GM18502 (cell line): ENCODE data around the gene GRID1.
A peak's percentile ranks its signal among the peaks of the same experiment; 100 is the strongest.
"Not testable (repeated sequence)": the region's sequence is repeated elsewhere in the genome, so short reads cannot be mapped to it uniquely, and the experiment has no call there.

Experiments used
- ATAC-seq: cut with Tn5 transposase; IDR thresholded peaks from one replicate; pipeline ENCODE4 v1.9.1; 2021; ENCODE audit warnings: mild to moderate bottlenecking; ENCODE audit not compliant: unreplicated experiment, poor library complexity

The GRID1 gene

DNA sequence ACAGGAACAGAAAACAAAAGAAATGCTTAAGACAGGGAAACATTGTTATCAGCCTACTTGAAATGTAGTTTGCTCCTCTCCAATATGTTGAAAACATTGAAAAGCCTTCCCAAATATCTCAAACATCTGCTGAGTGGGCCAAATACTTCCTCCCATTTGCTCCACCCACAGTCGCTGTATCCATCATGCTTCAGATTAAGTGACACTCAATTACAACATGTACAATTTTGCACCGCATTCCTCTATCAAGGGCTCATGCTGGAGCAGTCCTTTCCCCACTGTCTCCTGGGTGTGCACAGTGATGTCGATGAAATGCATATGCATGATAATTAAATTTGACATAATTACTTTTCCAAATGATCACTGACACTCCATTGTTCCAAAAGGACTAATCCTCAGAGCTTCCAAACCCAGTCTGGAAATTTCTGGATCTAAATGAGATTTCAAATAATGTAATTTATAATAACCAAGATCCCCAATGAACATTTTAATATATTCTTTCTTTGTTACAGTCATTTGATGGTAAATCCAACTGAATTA lies 604.6 kb downstream of the GRID1 start:
- ATAC-seq = no peak

DNA sequence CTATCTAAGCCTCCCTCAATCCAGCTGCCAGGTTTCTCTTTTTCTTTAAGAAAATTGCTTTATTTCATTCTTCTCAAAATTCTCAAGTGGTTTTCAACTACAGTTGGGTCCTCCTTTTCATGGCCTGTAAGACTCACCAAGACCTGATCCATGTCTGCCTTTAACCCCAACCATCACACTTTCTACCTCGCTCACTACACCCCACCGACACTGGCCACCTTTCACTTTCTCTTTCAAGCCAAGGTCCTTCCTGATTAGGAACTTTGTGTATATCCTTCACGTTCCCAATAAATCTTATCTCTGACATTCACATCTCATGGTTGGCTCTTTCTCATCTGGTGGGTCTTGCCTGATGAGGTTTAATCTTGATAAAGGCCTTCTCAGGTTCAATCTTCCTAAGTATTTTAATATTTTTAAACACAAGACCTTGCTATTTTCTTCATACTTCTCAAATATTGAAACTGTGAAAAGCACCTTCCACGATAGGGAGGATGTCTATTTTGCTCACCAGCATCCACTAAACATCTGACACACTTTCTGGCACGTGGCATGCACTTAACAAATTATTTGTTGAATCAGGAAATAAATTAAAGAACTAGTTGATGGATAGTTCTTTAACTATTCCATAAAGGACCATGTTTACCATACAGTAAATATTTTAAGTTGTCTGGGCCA lies 624.8 kb downstream of the GRID1 start:
- ATAC-seq = peak; percentile 91

DNA sequence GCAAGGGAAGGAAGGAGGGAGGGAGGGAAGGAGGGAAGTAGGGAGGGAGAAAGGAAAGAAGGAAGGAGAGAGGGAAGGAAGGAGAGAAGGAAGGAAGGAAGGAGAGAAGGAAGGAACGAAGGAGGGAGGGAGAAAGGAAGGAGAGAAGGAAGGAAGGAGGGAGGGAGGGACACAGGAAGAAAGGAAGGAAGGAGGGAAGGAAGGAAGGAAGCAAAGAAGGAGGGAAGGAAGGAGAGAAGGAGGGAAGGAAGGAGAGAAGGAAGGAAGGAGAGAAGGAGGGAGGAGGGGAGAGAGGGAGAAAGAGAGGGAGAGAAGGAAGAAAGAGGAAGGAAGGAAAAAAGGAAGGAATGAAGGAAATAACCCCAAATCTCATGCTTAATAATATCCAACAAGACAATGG lies 630.6 kb downstream of the GRID1 start:
- ATAC-seq = no peak

DNA sequence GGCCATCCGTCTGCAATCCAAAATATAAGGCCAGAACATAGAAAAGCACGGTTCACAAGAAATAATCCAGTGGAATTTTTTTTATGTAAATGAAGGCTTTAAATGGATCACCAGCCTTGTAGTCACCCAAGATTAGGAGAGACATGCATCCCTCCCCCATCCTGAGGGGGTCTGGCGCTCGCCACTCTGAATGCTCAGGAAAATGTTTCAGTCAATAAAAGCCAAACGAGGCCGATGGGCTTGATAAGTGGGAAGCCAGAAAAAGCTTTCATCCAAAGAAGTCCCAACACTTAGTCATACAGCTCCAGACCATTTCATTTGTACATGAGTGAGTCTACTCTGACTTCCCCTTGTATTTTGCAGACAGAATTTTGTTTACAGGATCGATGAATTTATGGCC lies 631.8 kb downstream of the GRID1 start:
- ATAC-seq = no peak

DNA sequence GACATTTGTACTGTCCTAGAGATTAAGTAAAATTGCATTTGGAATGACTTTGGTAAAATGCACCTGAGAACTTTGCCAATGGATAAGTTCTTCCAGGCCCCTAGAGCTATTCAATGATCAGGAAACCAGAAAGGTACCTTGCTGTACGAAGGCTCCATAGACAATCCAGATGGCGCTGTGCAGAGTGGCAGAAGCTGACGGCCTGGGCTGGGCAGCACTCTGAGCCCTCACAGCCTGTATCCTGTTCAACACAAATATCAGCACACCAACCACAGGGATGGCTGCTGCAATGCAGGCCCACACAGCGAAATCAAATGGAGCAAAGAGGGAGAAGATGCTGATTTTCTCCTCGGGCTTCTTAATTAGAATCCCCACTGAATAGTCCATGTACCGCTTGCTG lies 642.4 kb downstream of the GRID1 start:
- ATAC-seq = no peak

DNA sequence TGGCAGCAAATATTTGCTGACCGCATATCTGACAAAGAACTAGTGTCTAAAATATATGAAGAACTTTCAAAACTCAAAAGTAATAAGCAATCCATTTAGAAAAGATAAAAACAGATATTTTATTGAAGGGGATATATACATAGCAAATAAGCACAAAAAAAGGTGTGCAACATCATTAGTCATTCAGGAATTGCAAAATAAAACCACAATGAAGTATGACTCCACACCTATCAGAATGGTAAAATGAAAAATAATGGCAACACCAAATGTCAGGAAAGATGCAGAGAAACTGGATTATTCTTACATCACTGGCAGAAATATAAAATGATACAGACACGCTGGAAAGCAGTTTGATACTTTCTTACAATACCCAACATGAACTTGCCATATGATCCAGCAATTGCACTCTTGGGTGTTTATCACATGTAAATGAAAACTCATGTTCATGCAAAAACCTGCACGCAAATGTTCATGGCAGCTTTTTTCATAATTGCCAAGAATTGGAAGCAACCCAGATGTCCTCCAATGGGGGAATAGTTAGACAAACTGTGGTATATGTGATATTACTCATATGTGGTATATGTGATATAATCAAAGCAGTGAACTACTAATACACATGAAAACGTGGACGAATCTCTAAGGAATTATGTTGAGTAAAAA lies 645.5 kb downstream of the GRID1 start:
- ATAC-seq = no peak

DNA sequence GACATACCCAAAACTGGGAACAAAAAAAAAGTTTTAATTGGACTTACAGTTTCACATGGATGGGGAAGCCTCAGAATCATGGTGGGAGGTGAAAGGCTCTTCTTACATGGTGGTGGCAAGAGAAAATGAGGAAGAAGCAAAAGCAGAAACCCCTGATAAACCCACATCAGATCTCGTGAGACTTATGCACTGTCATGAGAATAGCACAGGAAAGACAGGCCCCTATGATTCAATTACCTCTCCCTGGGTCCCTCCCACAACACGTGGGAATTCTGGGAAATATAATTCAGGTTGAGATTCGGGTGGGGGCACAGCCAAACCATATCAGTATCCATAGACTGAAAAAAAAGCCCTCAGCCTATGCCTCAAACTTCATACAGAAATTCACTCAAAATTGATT lies 647.2 kb downstream of the GRID1 start:
- ATAC-seq = no peak

DNA sequence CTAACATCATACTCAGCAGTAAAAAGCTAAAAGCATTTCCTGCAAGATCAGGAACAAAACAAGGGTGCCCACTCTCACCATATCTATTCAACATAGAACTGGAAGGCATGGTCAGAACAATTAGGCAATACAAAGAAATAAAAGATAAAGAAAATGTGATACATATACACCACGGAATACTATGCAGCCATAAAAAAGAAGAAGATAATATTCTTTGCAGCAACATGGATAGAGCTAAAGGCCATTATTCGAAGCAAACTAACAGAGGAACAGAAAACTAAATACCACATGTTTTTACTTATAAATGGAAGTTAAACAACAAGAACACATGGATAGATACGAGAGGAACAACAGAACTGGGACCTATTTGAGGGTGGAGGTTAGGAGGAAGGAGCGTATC lies 652.7 kb downstream of the GRID1 start:
- ATAC-seq = no peak

DNA sequence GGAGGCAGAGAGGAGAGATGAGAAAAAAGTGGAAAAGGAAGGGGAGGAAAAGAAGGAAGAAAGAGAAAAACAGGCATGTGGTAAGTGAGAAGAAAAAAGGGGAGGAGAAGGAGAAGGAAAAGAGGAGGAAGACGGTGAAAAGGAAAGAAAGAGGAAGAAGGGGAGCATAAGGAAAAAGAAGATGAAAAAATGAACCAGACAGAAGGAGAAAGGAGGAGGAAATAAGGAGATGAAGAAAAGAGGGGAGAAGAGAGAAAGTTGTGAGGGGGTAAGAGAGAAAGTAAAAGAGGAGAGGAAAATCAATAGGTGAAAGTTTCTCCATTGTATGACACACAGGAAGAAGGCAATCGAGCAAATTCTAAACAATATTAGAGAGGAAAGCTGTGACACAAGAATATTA lies 663.8 kb downstream of the GRID1 start:
- no peak for ATAC-seq

DNA sequence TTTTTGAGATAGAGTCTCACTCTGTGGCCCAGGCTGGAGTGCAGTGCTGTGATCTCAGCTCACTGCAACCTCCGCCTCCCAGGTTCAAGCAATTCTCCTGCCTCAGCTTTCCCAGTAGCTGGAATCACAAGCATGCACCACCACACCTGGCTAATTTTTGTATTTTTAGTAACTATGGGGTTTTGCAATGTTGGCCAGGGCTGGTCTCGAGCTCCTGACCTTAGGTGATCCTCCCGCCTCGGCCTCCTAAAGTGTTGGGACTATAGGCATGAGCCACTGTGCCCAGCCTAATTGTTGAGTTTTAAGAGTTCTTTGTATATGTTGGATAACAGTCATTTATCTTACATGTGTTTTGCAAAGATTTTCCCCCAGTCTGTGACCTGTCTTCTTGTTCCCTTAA lies 667.5 kb downstream of the GRID1 start:
- not testable (repeated sequence) for ATAC-seq

DNA sequence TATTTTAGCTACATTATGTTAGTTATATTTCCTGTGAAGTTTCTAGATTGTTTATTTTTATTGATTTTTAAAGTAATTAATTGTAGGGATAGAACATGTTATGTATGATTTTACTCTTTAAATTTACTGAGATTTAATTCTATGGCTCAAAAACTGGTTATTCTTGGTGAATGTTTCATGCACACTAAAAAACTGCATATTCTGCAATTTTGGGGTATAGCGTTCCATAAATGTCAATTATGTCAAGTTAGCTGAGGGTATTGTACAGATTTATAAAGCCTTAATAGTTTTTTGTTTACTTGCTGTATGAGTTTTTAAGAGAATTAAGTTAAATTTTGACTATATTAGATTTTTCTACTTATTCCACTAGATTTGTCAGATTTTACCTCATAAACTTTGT lies 669.7 kb downstream of the GRID1 start:
- no peak for ATAC-seq

DNA sequence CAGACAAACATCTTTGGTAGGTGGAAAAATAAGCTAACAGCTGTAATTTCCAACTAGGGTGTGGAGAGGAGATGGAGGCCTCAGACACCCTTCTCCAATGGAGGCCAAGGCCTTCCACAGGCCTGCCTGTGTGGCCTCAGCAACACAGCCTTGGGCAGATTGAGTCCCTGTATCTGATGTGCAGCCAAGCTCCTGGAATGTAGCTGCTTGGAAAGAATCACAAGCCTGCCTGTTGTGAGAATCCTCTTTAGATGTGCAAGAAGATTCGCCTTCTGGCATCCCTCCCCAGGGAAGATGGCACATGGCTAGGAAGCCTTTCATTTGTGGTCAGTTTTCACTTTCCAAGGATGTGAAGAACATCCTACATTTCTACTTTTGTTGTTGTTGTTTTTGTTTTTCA lies 684.0 kb downstream of the GRID1 start:
- ATAC-seq = no peak

DNA sequence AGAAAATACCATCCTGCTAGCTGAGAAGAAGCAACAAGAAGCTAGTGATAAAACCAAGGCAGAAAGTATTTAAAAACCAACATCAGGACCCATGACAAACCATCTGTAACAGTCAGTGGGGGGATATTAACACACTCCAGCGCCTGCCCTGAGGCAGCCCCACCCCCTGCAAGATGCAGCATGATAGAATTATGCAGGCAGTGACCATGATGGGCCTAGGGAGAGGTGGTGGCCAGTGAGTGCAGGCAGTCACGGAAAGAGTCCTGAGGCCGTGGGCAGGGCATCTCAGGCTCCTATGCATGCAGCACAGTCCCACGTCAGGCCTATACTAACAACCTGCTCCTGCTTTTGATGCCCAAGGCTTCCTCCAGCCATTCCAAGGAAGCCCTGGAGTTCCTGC lies 686.9 kb downstream of the GRID1 start:
- no peak for ATAC-seq

DNA sequence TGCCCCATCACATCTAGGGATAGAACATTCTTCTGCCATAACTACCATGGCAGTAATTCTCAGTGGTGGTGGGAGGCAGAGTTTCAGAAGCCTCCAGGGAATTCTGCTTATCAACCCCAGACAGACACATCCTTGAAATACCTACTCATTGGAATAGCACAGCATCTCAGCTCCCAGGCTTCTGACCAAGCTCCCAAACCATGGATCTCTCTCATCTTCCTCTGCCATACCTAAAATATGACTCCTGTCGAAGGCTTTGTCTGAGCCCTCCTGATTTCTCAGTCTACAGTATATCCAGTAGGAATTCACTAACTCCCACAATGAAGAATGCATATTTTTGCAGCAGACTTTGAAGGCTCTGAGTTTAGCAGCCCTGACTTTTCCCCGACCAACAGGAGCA lies 687.5 kb downstream of the GRID1 start:
- ATAC-seq = no peak

DNA sequence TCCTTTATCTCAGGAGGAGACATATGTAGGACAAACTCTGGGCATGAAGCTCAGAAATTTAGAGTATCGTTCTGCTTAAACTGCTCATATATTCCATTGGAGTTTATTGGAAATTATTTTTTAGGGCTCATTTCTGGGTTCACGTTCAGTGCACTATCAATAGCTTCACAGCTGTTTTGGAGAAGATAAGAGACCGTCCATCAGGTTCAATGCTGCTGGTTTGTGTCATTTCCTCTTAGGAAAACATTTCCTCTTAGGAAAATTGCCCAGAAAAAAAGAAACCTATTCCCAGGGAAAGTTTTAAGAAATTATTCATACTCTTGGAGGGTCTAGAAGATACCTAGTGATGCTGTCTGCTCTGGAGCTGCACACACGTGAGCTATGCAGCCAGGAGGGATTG lies 691.7 kb downstream of the GRID1 start:
- ATAC-seq = no peak

DNA sequence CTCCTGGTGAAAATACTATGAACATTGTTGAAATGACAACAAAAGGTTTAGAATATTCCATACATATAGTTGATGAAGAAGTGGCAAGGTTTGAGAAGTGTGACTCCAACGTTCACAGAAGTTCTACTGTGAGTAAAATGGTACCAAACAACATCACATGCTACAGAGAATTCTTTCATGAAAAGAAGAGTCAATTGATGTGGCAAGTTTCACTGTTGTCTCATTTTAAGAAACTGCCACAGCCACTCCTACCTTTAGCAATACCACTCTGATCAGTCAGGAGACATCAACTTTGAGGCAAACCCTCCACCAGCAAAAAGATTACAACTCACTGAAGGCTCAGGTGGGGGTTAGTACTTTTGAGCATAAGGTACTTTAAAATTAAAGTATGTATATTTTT lies 693.3 kb downstream of the GRID1 start:
- no peak for ATAC-seq

DNA sequence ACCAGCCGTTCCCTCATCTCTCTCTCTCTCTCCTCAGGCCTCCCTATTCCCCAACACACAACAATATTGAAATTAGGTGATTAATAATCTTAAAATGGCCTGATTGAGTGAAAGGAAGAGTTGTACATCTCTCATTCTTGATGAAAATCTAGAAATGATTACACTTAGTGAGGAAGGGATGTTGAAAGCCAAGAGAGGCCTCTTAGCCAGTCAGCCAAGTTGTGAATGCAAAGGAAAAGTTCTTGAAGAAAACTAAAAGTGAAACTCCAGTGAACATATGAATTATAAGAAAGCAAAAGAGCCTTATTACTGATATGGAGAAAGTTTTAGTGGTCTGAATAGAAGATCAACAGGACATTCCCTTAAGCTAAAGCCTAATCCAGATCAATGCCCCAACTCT lies 695.1 kb downstream of the GRID1 start:
- ATAC-seq = no peak

DNA sequence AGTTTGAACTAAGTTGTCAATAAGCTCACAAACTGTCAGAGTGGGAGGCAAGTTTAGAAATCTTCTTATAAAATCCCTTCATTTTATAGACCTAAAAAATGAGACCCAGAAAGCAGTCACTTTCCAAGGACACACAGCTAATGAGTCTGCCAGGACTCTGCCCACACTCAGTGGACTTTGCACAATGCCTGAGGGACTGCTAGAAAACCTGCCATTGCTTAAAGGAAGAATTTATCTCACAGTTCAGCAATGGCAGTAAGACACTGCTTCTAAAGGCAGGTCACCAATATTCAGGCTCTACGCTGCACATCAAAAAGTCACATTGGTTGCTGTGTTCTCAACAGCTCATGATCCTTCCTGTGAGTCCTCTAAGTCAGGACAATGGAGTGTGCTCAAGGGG lies 698.1 kb downstream of the GRID1 start:
- no peak for ATAC-seq

DNA sequence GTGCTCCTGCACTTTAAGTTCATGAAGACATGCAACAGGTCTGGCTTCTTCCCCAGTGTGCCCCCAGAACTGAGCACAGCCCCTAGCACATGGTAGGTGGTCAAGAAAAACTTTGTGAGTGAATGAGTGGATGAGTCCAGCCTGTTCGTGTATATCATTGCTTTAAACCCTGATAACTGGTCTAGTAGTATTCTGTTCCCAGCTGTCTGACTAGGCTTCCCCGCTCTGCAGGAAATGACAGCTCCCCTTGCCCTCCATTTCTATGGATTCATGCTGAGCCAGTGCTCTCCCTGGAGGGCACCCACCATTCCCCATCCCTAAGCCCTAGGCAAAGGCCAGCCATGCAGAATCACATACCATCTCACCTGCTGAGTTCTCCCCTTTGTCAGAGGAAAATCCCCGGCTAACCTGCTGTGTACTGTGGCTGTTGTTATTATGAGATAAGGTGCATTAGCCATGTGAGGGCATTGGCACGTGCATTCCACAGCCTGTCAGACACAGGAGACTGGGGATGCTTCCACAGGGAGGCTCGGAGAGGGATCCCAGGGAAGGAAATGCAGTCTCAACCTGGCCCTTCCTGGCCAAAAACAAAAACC lies 698.9 kb downstream of the GRID1 start:
- no peak for ATAC-seq

DNA sequence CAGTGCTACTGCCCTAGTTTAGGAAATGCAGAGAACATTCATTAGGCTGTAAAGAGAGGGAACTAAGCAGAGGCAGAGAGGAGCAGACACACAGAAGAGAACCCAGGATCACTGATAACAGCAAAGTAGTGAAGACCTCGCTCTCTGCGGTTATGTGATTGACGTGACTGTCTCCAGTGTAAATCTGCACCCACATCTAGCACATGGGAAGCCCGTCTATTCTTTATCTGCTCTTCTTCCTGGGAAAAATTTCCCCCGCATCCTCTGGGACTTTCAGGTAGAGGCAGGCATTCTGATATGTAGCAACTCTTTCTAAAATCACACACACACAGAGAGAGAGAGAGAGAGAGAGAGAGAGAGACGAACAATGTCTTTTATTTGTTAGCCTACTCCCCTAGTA lies 699.6 kb downstream of the GRID1 start:
- no peak for ATAC-seq

DNA sequence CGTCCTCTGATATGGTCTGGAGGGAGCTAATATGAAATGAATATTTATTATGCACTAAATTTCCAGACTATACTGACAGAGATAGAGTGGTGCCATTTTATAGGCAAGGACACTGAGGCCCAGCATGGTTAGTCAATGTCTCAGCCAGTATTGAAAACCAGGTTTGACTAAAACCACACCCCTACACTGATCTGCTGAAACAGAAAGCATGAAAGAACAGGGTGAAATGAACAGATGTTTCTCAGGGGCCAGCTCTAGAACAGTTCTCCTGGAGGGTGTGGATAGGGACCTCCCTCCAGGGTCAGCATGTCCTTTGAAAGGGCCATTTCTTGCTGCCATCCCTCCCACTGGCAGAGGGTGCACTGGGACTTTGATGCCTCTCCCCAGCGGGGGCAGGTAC lies 700.5 kb downstream of the GRID1 start:
- ATAC-seq = peak; percentile 61

DNA sequence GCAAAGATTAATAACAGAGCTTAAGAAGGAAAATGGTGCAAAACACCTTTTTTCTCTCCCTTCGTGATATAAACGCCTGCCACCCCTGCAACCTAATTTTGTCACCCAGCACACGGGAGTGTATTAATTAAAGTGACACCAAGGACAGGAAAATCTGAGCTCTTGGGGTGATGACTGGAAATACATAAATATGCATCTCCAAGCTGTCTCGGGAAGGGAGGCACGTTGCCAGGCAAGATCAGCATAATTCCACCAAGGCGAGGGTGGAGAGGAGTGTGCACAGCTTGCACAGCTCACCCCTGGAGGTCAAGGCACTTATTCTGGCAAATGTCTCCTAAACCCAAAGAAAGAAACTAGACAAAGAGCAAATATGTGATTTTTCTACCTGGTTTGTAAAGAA lies 700.9 kb downstream of the GRID1 start:
- ATAC-seq = no peak
